ENCODE results near the gene NUP43. TPM values are rescaled to one million over a fixed set of nuclear protein-coding genes. Genes with fewer than 3 reads are reported as not detected.

Gene NUP43
- total and polyA plus RNA-seq, 2 donors (not counting 1 experiment from before 2014, with no cell fraction given), result 12.9 to 75.7 TPM

- no CpG with 5 or more reads among the region's 2 CpGs for WGBS (ENCODE audit: insufficient coverage)
- intact Hi-C loops (cut with micrococcal nuclease), result no loop called here
- Mint-ChIP-seq H3K27ac (no peak overlapping the region), H3K4me3 (no peak overlapping the region), H3K4me1 (peaks cover 15% of the 10 kb centered on the region), H3K27me3 (no peaks in the 10 kb centered on the region), H3K9me3 (ENCODE audit: insufficient read depth) (no peaks in the 10 kb centered on the region)
- H3K36me3 ChIP-seq (replicated peaks in 1 of 2; ENCODE audit: control extremely low read depth in 1 of 2, control insufficient read depth in 1 of 2, extremely low read depth in 1 of 2, insufficient read depth in 2 of 2, low read length in 1 of 2), result peaks cover 11 to 48% of the 10 kb centered on the region in 2 experiments
- H3K4me3 ChIP-seq (ENCODE audit: control extremely low read depth in 1 of 5, extremely low read depth in 1 of 5, insufficient read depth in 1 of 5, low read depth in 2 of 5, low read length in 4 of 5), result no peak overlapping the region
- peaks cover 90% of the 10 kb centered on the region for H3K79me2 ChIP-seq (ENCODE audit: control insufficient read depth, insufficient read depth, low read length)
- no peak overlapping the region for H2AFZ ChIP-seq (ENCODE audit: insufficient read depth, low read depth, low read length, poor library complexity, severe bottlenecking)
- no peak overlapping the region for H3K27ac ChIP-seq (ENCODE audit: low read length in 2 of 2)
- no peak overlapping the region for H3K4me2 ChIP-seq (replicated peaks; ENCODE audit: low read depth, low read length, poor library complexity, severe bottlenecking)
- H3K4me1 ChIP-seq (ENCODE audit: control insufficient read depth in 2 of 2, insufficient read depth in 2 of 2, low read length in 2 of 2), result no peaks in the 10 kb centered on the region
- ATAC-seq (ENCODE audit: low read depth) (no peak), DNase-seq (no peak)
- H3K27me3 ChIP-seq (replicated peaks in 1 of 4; ENCODE audit: control extremely low read depth in 1 of 4, control insufficient read depth in 3 of 4, insufficient read depth in 4 of 4, low read length in 3 of 4), result no peaks in the 10 kb centered on the region
- no peaks in the 10 kb centered on the region for H3K9me3 ChIP-seq (ENCODE audit: control extremely low read depth in 1 of 3, control insufficient read depth in 2 of 3, insufficient read depth in 1 of 3, low read length in 2 of 3)
- ChIA-PET POLR2A (no interaction called here), CTCF (no interaction called here)
- no peak overlapping the region for H3K9ac ChIP-seq (ENCODE audit: low read length)
- no peak for TF ChIP-seq CTCF (IDR thresholded peaks at IDR 0.05)
- TF ChIP-seq EZH2 (IDR thresholded peaks at IDR 0.05; ENCODE audit: borderline replicate concordance, insufficient read depth, low read depth, low read length, poor library complexity, severe bottlenecking), result no peak
- peaks cover 67% of the 10 kb centered on the region for H4K20me1 ChIP-seq (ENCODE audit: control insufficient read depth, insufficient read depth, low read length, poor library complexity, severe bottlenecking)
These were observed 47.2 kb downstream of the NUP43 start for GRCh38 chr6:149699150-149699549.

GRCh38 chr6:149698175-149698574 is 48.2 kb downstream of the NUP43 start:
- intact Hi-C loops (cut with micrococcal nuclease), result no loop called here
- Histone ChIP-seq H3K4me3 (ENCODE audit: control extremely low read depth in 1 of 5, extremely low read depth in 1 of 5, insufficient read depth in 1 of 5, low read depth in 2 of 5, low read length in 4 of 5) (no peak overlapping the region), H3K36me3 (replicated peaks in 1 of 2; ENCODE audit: control extremely low read depth in 1 of 2, control insufficient read depth in 1 of 2, extremely low read depth in 1 of 2, insufficient read depth in 2 of 2, low read length in 1 of 2) (peaks cover 11 to 56% of the 10 kb centered on the region in 2 experiments), H3K4me2 (replicated peaks; ENCODE audit: low read depth, low read length, poor library complexity, severe bottlenecking) (no peak overlapping the region), H3K79me2 (ENCODE audit: control insufficient read depth, insufficient read depth, low read length) (peaks cover 86% of the 10 kb centered on the region), H3K27me3 (replicated peaks in 1 of 4; ENCODE audit: control extremely low read depth in 1 of 4, control insufficient read depth in 3 of 4, insufficient read depth in 4 of 4, low read length in 3 of 4) (no peaks in the 10 kb centered on the region), H3K27ac (ENCODE audit: low read length in 2 of 2) (no peak overlapping the region), H4K20me1 (ENCODE audit: control insufficient read depth, insufficient read depth, low read length, poor library complexity, severe bottlenecking) (peaks cover 68% of the 10 kb centered on the region), H2AFZ (ENCODE audit: insufficient read depth, low read depth, low read length, poor library complexity, severe bottlenecking) (no peak overlapping the region), H3K9ac (ENCODE audit: low read length) (no peak overlapping the region), H3K9me3 (ENCODE audit: control extremely low read depth in 1 of 3, control insufficient read depth in 2 of 3, insufficient read depth in 1 of 3, low read length in 2 of 3) (no peaks in the 10 kb centered on the region), H3K4me1 (ENCODE audit: control insufficient read depth in 2 of 2, insufficient read depth in 2 of 2, low read length in 2 of 2) (no peaks in the 10 kb centered on the region)
- ATAC-seq (ENCODE audit: low read depth) (no peak), DNase-seq (no peak)
- Mint-ChIP-seq H3K4me1 (peaks cover 11% of the 10 kb centered on the region), H3K9me3 (ENCODE audit: insufficient read depth) (no peaks in the 10 kb centered on the region), H3K27me3 (no peaks in the 10 kb centered on the region), H3K27ac (no peak overlapping the region), H3K4me3 (no peak overlapping the region)
- TF ChIP-seq EZH2 (IDR thresholded peaks at IDR 0.05; ENCODE audit: borderline replicate concordance, insufficient read depth, low read depth, low read length, poor library complexity, severe bottlenecking) (no peak), CTCF (IDR thresholded peaks at IDR 0.05) (no peak)
- CTCF ChIA-PET, result interaction anchor here (0.7 kb wide), 1 partner anchor 40 kb away, joined by 3 read pairs; no protein-coding TSS in a partner anchor
- WGBS (ENCODE audit: insufficient coverage), result 100% methylated on average over 1 of the region's 2 CpGs
- POLR2A ChIA-PET, result no interaction called here

Measured in B cell (primary cell).